Stimulated activated CD8-positive, alpha-beta memory T cell treated with anti-CD3 and anti-CD28 coated beads, Interleukin-7, amount 100 ng/mL, for 1 hour (primary cell): ENCODE data around the gene IQCF2.
"Not testable (repeated sequence)": the region's sequence is repeated elsewhere in the genome, so short reads cannot be mapped to it uniquely, and the experiment has no call there.

ENCODE experiments used
- DNase-seq, 2 donors: peaks; one replicate each; pipeline ENCODE4 v3.0.0-alpha.2; 2020; ENCODE audit warnings: low read depth in 2 of 2

The IQCF2 gene

GRCh38 chr3:51860703-51861665 lies at the start of gene IQCF2:
Gene IQCF2 (plus strand): TSS chr3:51861615. CDS start chr3:51861667, 52 bp downstream.
- DNase-seq, result no peak

- DNase-seq, result no peak
These were observed 47.9 kb upstream of the IQCF2 start for GRCh38 chr3:51813539-51813938.

GRCh38 chr3:51814034-51814433 lies 47.4 kb upstream of the IQCF2 start:
- DNase-seq, result no peak

GRCh38 chr3:51815614-51816013 lies 45.8 kb upstream of the IQCF2 start:
- DNase-seq, result no peak

DNA sequence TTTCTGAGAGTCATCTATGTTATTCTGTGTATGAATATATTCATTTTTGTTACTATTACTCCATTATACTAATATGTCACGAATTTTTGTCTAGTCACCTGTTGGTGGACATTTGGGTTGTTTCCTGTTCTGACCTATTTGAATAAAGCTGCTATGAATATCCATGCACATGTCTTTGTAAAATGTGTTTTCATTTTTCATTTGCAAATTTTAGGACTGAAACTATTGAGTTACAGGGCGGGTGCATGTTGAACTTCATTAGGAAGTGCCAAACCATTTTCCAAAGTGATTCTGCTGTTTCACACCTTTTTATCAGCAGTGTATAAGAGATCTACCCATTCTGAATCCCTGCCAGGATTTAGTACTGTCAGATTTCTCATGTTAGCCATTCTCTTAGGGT lies 44.7 kb upstream of the IQCF2 start:
- DNase-seq, result no peak

GRCh38 chr3:51817375-51817774 lies 44.0 kb upstream of the IQCF2 start:
- no peak for DNase-seq

DNA sequence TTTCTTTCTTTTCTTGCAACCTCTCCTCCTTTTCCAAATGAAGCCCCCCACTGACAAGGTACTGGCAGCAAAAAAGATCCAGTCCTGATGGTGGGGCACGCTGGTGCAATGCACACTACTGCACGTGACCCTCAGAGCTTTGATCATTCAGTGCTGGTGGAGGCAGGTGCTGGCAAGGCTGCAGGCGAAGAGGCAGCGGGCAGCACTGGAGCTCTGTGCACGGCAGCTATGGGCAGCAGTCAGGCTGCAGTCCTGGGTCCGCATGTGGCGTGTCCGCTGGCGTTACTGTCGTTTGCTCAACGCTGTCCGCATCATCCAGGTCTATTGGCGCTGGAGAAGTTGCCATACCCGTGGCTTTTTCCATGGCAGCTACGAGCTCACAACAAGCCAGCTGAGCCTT lies 42.3 kb upstream of the IQCF2 start:
- DNase-seq, result no peak

GRCh38 chr3:51819709-51820406 lies 41.6 kb upstream of the IQCF2 start:
- no peak for DNase-seq

GRCh38 chr3:51828297-51828696 lies 33.1 kb upstream of the IQCF2 start:
- DNase-seq, result no peak

GRCh38 chr3:51830345-51830744 lies 31.1 kb upstream of the IQCF2 start:
- DNase-seq, result no peak

GRCh38 chr3:51830836-51831385 lies 30.5 kb upstream of the IQCF2 start:
- no peak for DNase-seq

DNA sequence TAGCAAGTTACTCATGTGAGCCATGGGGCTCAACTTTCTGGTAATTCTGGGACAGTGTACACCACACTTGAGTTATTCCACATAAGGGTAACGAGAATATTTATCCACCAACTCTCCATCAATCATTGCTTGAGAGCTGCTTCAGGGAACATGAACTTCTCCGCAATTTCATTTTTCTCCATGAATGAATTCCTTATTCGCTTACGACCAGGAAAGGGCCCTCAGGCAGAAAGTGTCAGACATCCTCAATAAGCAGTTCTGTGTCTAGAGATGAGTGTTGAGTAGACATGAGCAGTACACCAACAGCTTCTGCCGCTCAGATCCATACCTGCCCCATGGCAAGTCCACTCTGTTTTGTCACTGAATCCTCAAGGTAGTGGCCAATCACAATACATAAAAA lies 24.8 kb upstream of the IQCF2 start:
- DNase-seq, result no peak

GRCh38 chr3:51845129-51845528 lies 16.3 kb upstream of the IQCF2 start:
- DNase-seq, result no peak

DNA sequence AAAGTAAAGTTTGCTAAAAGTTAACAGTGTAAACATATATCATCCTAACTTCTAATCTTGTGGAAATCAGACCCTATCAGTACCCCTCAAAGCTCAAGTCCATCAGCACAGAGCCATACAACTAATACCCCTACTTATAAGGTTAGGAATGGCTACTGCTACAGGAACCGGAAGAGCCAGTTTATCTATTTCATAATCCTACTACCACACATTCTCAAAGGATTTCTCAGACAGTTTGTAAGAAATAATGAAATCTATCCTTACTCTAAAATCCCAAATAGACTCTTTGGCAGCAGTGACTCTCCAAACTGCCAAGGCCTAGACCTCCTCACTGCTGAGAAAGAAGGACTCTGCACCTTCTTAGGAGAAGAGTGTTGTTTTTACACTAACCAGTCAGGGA lies 6.0 kb upstream of the IQCF2 start:
- DNase-seq, result not testable (repeated sequence)

- no peak for DNase-seq
These were observed 1.5 kb downstream of the IQCF2 start for GRCh38 chr3:51862886-51863285.

DNA sequence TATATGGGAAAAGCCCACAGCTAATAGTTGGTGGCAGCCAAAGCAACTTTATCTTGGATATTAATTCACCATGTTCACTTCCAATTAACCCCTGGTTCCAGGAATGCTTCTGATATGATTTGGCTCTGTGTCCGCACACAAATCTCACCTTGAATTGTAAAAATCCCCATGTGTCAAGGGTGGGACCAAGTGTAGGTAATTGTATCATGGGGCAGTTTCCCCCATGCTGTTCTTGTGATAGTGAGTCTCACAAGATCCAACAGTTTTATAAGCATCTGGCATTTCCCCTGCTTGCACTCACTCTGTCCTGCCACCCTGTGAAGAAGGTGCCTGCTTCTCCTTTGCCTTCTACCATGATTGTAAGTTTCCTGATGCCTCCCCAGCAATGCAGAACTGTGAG lies 7.5 kb downstream of the IQCF2 start:
- not testable (repeated sequence) for DNase-seq

DNA sequence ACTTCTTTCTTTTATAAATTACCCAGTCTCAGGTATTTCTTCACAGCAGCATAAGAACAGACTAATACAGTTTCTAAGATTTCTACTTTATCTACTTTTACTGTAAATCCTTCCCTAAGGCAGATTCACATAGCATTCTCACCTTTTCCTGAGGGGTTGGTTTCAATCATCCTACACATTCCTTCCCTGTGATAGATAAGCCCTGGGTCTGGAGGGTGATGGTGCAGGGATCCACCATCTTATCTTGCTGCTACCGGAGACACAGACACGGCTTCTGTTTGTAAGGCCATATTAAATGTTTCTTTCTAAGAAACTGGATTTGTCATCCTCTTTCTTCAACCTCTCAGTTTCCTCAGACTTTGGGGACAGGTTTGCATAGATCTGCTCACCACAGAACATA lies 7.9 kb downstream of the IQCF2 start:
- DNase-seq, result no peak

DNA sequence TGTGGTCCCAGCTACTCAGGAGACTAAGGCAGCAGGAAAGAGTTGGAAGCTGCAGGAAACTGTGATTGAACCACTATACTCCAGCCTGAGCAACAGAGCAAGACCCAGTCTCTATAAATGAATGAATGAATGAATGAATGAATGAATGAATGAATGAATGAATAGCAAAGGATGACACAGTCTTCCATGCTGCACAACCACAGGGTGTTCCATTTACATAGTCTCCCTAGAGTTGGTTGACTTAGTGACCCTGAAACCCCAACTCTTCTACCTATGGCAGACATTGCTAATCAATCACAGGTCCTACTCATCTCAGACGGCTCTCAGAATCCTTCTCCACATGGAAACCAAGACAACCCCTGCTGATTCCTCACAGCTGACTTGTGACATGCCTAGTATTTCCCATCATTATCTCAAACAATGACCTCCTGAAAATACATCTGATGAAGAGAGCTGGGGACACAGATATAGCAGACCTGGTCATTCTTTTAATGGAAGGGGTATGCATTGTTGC lies 11.9 kb downstream of the IQCF2 start:
- no peak for DNase-seq

GRCh38 chr3:51873876-51874275 lies 12.5 kb downstream of the IQCF2 start:
- DNase-seq, result no peak

DNA sequence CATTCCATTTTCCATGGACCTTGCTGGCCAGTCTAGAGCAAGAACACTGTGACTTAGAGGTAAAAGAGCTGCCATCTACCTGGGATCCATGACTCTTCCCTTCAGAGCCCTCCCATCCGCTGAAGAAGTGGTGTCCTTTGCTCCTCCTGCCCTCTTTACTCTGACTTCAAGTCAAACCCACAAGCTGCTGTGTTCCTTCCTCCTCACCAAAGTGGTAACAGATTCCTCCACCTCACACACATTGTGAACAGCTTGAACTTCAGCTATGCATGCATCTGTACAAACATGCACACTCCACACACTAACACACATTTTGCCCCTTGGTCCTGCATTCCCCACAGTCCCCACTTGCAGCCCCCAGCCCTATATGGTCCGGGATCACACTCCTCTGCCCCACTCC lies 13.0 kb downstream of the IQCF2 start:
- no peak for DNase-seq

DNA sequence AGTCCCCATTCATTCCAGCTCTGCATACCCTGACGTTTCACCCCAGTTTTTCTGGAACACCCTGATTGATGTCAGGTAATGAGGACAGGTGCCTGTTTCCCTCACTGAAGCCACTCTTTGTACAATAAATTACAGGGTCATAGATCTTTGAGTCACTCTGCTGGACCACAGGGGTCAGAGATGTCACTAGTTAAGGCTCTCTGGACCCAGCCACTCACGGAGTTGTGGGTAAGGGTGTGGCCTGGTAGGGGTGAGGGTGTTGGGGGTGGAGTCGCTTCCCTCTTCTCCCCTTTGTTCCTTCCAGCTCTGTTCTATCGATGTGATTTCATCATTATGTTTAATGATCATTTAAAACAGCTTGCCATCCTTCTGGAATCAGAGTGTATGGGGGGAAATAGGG lies 13.5 kb downstream of the IQCF2 start:
- DNase-seq, result no peak

DNA sequence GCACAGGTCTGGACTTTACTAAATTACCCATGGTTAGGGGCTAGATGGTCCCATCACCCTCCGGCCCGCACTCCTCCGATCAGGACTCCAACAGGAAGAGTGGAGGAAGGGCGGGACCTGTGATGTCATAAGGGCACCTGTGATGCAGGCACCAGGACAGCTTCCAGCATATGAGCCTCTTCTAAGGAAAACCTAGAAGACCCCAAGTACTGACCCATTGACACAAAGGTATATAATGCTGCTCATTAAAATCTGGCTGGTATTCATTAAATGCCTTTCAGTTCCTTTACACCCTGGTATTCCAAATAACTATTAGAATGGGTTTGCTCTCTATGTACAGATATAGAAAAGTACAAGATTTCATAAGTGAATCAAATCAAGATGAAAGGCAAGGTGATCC lies 14.1 kb downstream of the IQCF2 start, which contains the start of gene IQCF5:
Gene IQCF5, minus strand, starts transcription at position 101 of the 400 bp plus-strand sequence. Its CDS starts 70 bp downstream, at position 31.
- no peak for DNase-seq
